Duodenal mucosa (tissue), 2 donors: ENCODE measurements around the gene HCLS1.
"Not testable (repeated sequence)": the region's sequence is repeated elsewhere in the genome, so short reads cannot be mapped to it uniquely, and the experiment has no call there.

Experiments used
- H3K27ac ChIP-seq: one replicate; pipeline ENCODE4 v1.7.0; 2013; ENCODE audit warnings: low read depth, low read length
- H3K27me3 ChIP-seq, 2 donors: one replicate each; pipeline ENCODE4 v1.7.0; 2013; ENCODE audit warnings: low read length in 2 of 2, control low read depth in 1 of 2; ENCODE audit not compliant: insufficient read depth in 2 of 2, control insufficient read depth in 1 of 2
- H3K36me3 ChIP-seq, 2 donors: one replicate each; pipeline ENCODE4 v1.7.0; 2013; ENCODE audit warnings: low read length in 2 of 2, control low read depth in 1 of 2; ENCODE audit not compliant: insufficient read depth in 2 of 2, control insufficient read depth in 1 of 2
- H3K4me1 ChIP-seq, 2 donors: one replicate each; pipeline ENCODE4 v1.7.0; 2013; ENCODE audit warnings: low read length in 2 of 2, control low read depth in 1 of 2; ENCODE audit not compliant: insufficient read depth in 2 of 2, control insufficient read depth in 1 of 2
- H3K4me3 ChIP-seq, 2 donors: one replicate each; pipeline ENCODE4 v1.7.0; 2013; ENCODE audit warnings: low read length in 2 of 2, low read depth in 1 of 2
- H3K9ac ChIP-seq, 2 donors: one replicate each; pipeline ENCODE4 v1.7.0; 2013; ENCODE audit warnings: low read length in 2 of 2, low read depth in 1 of 2
- H3K9me3 ChIP-seq, 2 donors: one replicate each; pipeline ENCODE4 v1.7.0; 2013; ENCODE audit warnings: low read length in 2 of 2, control low read depth in 1 of 2; ENCODE audit not compliant: control insufficient read depth in 1 of 2

The HCLS1 gene

GRCh38 chr3:121690777-121691405 lies 30.2 kb upstream of the HCLS1 start:
- Histone ChIP-seq H3K36me3 (peaks cover 25 to 46% of the 10 kb centered on the region in 2 donors), H3K9me3 (no peaks in the 10 kb centered on the region), H3K4me1 (no peaks in the 10 kb centered on the region)

GRCh38 chr3:121688747-121689146 lies 28.0 kb upstream of the HCLS1 start:
- peaks cover 17 to 38% of the 10 kb centered on the region in 2 donors for H3K36me3 ChIP-seq
- not testable (repeated sequence) for H3K4me3 ChIP-seq, H3K4me1 ChIP-seq, H3K9me3 ChIP-seq, H3K9ac ChIP-seq, H3K27ac ChIP-seq, H3K27me3 ChIP-seq

More at GRCh38 chr3:121690777-121691405, 30.2 kb upstream of the HCLS1 start:
- Histone ChIP-seq H3K4me3 (no peak overlapping the region), H3K9ac (no peak overlapping the region), H3K27ac (no peak overlapping the region), H3K27me3 (no peaks in the 10 kb centered on the region)

GRCh38 chr3:121681792-121682191 lies 21.1 kb upstream of the HCLS1 start:
- Histone ChIP-seq H3K27me3 (no peaks in the 10 kb centered on the region), H3K9ac (no peak overlapping the region), H3K4me1 (no peaks in the 10 kb centered on the region), H3K4me3 (no peak overlapping the region), H3K36me3 (peaks cover 33 to 55% of the 10 kb centered on the region in 2 donors), H3K9me3 (no peaks in the 10 kb centered on the region), H3K27ac (no peak overlapping the region)

GRCh38 chr3:121677141-121677540 lies 16.4 kb upstream of the HCLS1 start:
- peaks cover 41 to 75% of the 10 kb centered on the region in 2 donors for H3K36me3 ChIP-seq

GRCh38 chr3:121670676-121671075 lies 10.0 kb upstream of the HCLS1 start:
- no peak overlapping the region for H3K9ac ChIP-seq
- H3K9me3 ChIP-seq, result no peaks in the 10 kb centered on the region
- peaks cover 43 to 80% of the 10 kb centered on the region in 2 donors for H3K36me3 ChIP-seq
- no peak overlapping the region for H3K27ac ChIP-seq
- H3K4me1 ChIP-seq, result no peaks in the 10 kb centered on the region
- no peaks in the 10 kb centered on the region for H3K27me3 ChIP-seq
- H3K4me3 ChIP-seq, result no peak overlapping the region

More at GRCh38 chr3:121677141-121677540, 16.4 kb upstream of the HCLS1 start:
- H3K27ac ChIP-seq, result no peak overlapping the region
- no peaks in the 10 kb centered on the region for H3K9me3 ChIP-seq
- no peaks in the 10 kb centered on the region for H3K4me1 ChIP-seq
- no peaks in the 10 kb centered on the region for H3K27me3 ChIP-seq
- H3K9ac ChIP-seq, result no peak overlapping the region
- no peak overlapping the region for H3K4me3 ChIP-seq

GRCh38 chr3:121667333-121667732 lies 6.6 kb upstream of the HCLS1 start:
- H3K36me3 ChIP-seq, result peaks cover 53 to 93% of the 10 kb centered on the region in 2 donors
- no peak overlapping the region for H3K27ac ChIP-seq
- H3K4me1 ChIP-seq, result no peaks in the 10 kb centered on the region
- H3K4me3 ChIP-seq, result no peak overlapping the region
- no peak overlapping the region for H3K9ac ChIP-seq
- no peaks in the 10 kb centered on the region for H3K27me3 ChIP-seq
- H3K9me3 ChIP-seq, result no peaks in the 10 kb centered on the region

GRCh38 chr3:121665488-121665887 lies 4.8 kb upstream of the HCLS1 start:
- Histone ChIP-seq H3K9ac (no peak overlapping the region), H3K9me3 (no peaks in the 10 kb centered on the region), H3K4me3 (no peak overlapping the region), H3K27me3 (no peaks in the 10 kb centered on the region), H3K4me1 (no peaks in the 10 kb centered on the region), H3K27ac (no peak overlapping the region), H3K36me3 (peaks cover 48 to 78% of the 10 kb centered on the region in 2 donors)

- H3K27ac ChIP-seq, result no peak overlapping the region
- no peak overlapping the region for H3K9ac ChIP-seq
- no peaks in the 10 kb centered on the region for H3K27me3 ChIP-seq
- no peak overlapping the region for H3K4me3 ChIP-seq
- H3K4me1 ChIP-seq, result peaks cover 3 to 12% of the 10 kb centered on the region in 2 donors
- H3K9me3 ChIP-seq, result no peaks in the 10 kb centered on the region
- H3K36me3 ChIP-seq, result peaks cover 40 to 59% of the 10 kb centered on the region in 2 donors
Observed at GRCh38 chr3:121663171-121663847, 2.6 kb upstream of the HCLS1 start.

GRCh38 chr3:121662742-121663141 lies 2.0 kb upstream of the HCLS1 start:
- Histone ChIP-seq H3K9ac (no peak overlapping the region), H3K4me1 (peaks cover 3 to 15% of the 10 kb centered on the region in 2 donors), H3K4me3 (no peak overlapping the region), H3K27me3 (no peaks in the 10 kb centered on the region), H3K36me3 (peaks cover 36 to 56% of the 10 kb centered on the region in 2 donors), H3K27ac (no peak overlapping the region), H3K9me3 (no peaks in the 10 kb centered on the region)

- Histone ChIP-seq H3K27me3 (no peaks in the 10 kb centered on the region), H3K36me3 (peaks cover 25 to 43% of the 10 kb centered on the region in 2 donors), H3K9me3 (no peaks in the 10 kb centered on the region), H3K9ac (no peak overlapping the region), H3K27ac (peak overlapping the region; percentile 32), H3K4me3 (no peak overlapping the region), H3K4me1 (peaks cover 3 to 15% of the 10 kb centered on the region in 2 donors)
Observed at GRCh38 chr3:121661376-121661775, 673 bp upstream of the HCLS1 start.
